GM12878 (cell line): ENCODE measurements around the gene RPS19BP1. TPM values are rescaled to one million over a fixed set of nuclear protein-coding genes. Genes with fewer than 3 reads are reported as not detected.

Experiments
- CBX3 ChIP-seq: fragments of 200-600 bp; sonication (generic); IDR thresholded peaks from 2 replicates; pipeline ENCODE4 v1.6.1; 2016; ENCODE audit warnings: low read depth, borderline replicate concordance
- CTCF ChIP-seq, 3 experiments: IDR thresholded peaks in 2 of 3; conservative IDR thresholded peaks in 1 of 3; 2 replicates each; pipeline ENCODE4 v1.5.1; 2011; ENCODE audit warnings: low read depth in 3 of 3, low read length in 3 of 3, mild to moderate bottlenecking in 3 of 3, control low read depth in 2 of 3, moderate library complexity in 2 of 3, inconsistent platforms in 1 of 3, mixed read lengths in 1 of 3; ENCODE audit not compliant: control insufficient read depth in 2 of 3, insufficient read depth in 1 of 3; ENCODE audit errors: extremely low read depth in 1 of 3
- JUNB ChIP-seq: IDR thresholded peaks from 2 replicates; pipeline ENCODE4 v1.6.1; 2016; ENCODE audit warnings: antibody characterized with exemption, mild to moderate bottlenecking
- KLF5 ChIP-seq: fragments of 450-650 bp; IDR thresholded peaks from 2 replicates; pipeline ENCODE4 v1.6.1; 2014; ENCODE audit warnings: mild to moderate bottlenecking; ENCODE audit not compliant: partially characterized antibody
- PBX3 ChIP-seq: IDR thresholded peaks from 2 replicates; pipeline ENCODE4 v1.6.1; 2011; ENCODE audit warnings: mild to moderate bottlenecking, low read depth, low read length, moderate library complexity; ENCODE audit not compliant: insufficient replicate concordance
- REST ChIP-seq: IDR thresholded peaks from 2 replicates; pipeline ENCODE4 v1.6.1; 2012; ENCODE audit warnings: mild to moderate bottlenecking, low read depth, low read length
- SMC3 ChIP-seq: IDR thresholded peaks from 2 replicates; pipeline ENCODE4 v1.6.1; 2011; ENCODE audit warnings: low read length, improper control_type of control experiment, borderline replicate concordance
- YY1 ChIP-seq: IDR thresholded peaks from 2 replicates; pipeline ENCODE4 v1.6.1; 2011; ENCODE audit warnings: low read depth, mild to moderate bottlenecking, low read length
- polyA plus RNA-seq, 11 experiments: library from polyadenylated mRNA; depleted of rRNA in 4 of 11; unstranded in 6 of 11; stranded (reverse) in 5 of 11; fragments of >200 nt; fragmentation: Nextera tagmentation in 4 of 11; fragmentation: Illumina TruSeq in 1 of 11; extraction: Ambion mirVana in 4 of 11; extraction: Trizol in 1 of 11; gene quantifications; 1 replicate in 1 of 11; 2 replicates in 10 of 11; pipeline versions ENCODE4 v1.2.1 to v1.2.3, GENCODE V29; 2011 to 2016; ENCODE audit warnings: inconsistent platforms in 2 of 11, missing spikeins in 2 of 11, low read depth in 1 of 11
- total RNA-seq, 4 experiments: library from RNA; depleted of rRNA in 3 of 4; stranded (reverse); fragments of >200 nt in 3 of 4; fragmentation: Illumina TruSeq in 1 of 4; extraction: Trizol in 1 of 4; gene quantifications; 2 replicates each; pipeline versions ENCODE4 v1.2.1 to v1.2.3, GENCODE V29; 2013 to 2021
- TF ChIP-seq, protein P1 (sequence below): IDR thresholded peaks from 2 replicates; pipeline ENCODE4 v1.6.1; 2011; ENCODE audit warnings: low read depth, low read length, improper control_type of control experiment, borderline replicate concordance
- TF ChIP-seq, protein P2 (sequence below): fragments of 450-650 bp; conservative IDR thresholded peaks from 2 replicates; pipeline ENCODE4 v1.6.1; 2017; ENCODE audit warnings: mild to moderate bottlenecking, moderate library complexity
- TF ChIP-seq, protein P3 (sequence below): IDR thresholded peaks from 2 replicates; pipeline ENCODE4 v1.6.1; 2011; ENCODE audit warnings: borderline replicate concordance, low read depth, mild to moderate bottlenecking, moderate library complexity, low read length; ENCODE audit not compliant: insufficient read depth, poor library complexity, severe bottlenecking

RPS19BP1 gene
- total and polyA plus RNA-seq, 10 of the 15 experiments (the other 5 are each of a cell fraction or from before 2014, with no cell fraction given) = 2.7 to 206 (median 78.6) TPM

DNA sequence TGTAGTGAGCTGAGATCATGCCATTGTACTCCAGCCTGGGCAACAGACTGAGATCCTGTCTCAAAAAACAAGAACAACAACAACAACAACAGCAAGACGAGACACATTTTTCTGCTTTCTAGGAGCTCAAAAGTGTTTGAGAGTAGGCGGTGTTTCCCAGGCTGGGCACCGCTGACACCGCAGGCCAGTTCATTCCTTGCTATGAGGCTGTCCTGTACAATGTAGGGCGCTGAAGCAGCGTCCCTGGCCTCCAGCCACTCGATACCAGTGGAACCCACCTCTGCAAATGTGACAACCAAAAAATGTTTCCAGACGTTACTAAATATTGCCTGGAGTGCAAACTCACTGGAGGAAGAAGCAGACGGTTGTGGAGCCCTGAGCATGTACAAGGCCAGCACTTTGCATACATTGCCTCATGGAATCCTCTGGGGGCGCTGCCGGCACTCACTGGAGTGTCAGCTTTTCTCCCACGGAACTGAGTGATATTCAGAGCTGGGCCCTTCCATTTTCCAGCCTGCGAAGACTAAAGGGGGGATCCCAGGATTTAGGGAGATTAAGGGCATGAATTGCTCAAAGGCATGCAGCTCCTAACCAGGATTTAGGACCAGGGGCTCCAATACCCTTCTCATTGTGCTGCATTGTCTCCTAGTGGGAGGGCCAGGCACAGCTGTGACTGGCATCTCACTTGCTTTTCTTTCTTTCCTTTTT is 36.3 kb downstream of the RPS19BP1 start (continued):
- TF ChIP-seq, protein P1, sequence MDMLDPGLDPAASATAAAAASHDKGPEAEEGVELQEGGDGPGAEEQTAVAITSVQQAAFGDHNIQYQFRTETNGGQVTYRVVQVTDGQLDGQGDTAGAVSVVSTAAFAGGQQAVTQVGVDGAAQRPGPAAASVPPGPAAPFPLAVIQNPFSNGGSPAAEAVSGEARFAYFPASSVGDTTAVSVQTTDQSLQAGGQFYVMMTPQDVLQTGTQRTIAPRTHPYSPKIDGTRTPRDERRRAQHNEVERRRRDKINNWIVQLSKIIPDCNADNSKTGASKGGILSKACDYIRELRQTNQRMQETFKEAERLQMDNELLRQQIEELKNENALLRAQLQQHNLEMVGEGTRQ = no peak
- TF ChIP-seq, protein P2, sequence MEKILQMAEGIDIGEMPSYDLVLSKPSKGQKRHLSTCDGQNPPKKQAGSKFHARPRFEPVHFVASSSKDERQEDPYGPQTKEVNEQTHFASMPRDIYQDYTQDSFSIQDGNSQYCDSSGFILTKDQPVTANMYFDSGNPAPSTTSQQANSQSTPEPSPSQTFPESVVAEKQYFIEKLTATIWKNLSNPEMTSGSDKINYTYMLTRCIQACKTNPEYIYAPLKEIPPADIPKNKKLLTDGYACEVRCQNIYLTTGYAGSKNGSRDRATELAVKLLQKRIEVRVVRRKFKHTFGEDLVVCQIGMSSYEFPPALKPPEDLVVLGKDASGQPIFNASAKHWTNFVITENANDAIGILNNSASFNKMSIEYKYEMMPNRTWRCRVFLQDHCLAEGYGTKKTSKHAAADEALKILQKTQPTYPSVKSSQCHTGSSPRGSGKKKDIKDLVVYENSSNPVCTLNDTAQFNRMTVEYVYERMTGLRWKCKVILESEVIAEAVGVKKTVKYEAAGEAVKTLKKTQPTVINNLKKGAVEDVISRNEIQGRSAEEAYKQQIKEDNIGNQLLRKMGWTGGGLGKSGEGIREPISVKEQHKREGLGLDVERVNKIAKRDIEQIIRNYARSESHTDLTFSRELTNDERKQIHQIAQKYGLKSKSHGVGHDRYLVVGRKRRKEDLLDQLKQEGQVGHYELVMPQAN = no peak
- peak; percentile 27; the same call in 1 of the 2 replicates for TF ChIP-seq SMC3
- TF ChIP-seq, protein P3, sequence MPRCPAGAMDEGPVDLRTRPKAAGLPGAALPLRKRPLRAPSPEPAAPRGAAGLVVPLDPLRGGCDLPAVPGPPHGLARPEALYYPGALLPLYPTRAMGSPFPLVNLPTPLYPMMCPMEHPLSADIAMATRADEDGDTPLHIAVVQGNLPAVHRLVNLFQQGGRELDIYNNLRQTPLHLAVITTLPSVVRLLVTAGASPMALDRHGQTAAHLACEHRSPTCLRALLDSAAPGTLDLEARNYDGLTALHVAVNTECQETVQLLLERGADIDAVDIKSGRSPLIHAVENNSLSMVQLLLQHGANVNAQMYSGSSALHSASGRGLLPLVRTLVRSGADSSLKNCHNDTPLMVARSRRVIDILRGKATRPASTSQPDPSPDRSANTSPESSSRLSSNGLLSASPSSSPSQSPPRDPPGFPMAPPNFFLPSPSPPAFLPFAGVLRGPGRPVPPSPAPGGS = no peak
- TF ChIP-seq CBX3 = no peak
- TF ChIP-seq JUNB = no peak
- TF ChIP-seq YY1 = 0 out of 2 replicates have a peak, but pooled peaks have one; percentile 16
- peak; percentile 68 to 86 (median 82) for TF ChIP-seq CTCF (IDR thresholded peaks at IDR 0.05 in 2 of 3, conservative IDR thresholded peaks at IDR 0.05 in 1 of 3; ENCODE audit: control insufficient read depth in 2 of 3, extremely low read depth in 1 of 3, insufficient read depth in 1 of 3, low read depth in 3 of 3, low read length in 3 of 3)
- no peak for TF ChIP-seq KLF5
- no peak for TF ChIP-seq REST
- TF ChIP-seq PBX3 = no peak
